NCI-H146 treated with DMSO at 0.1 percent for 48 hours (cell line): ENCODE measurements around the gene RALGPS1.
"Not testable (repeated sequence)": the region's sequence is repeated elsewhere in the genome, so short reads cannot be mapped to it uniquely, and the experiment has no call there.

Experiments used
- DNase-seq: peaks from one replicate; lab custom pipeline; 2025; ENCODE audit not compliant: unreplicated experiment; lab: John Stamatoyannopoulos, UW

The RALGPS1 gene

DNA sequence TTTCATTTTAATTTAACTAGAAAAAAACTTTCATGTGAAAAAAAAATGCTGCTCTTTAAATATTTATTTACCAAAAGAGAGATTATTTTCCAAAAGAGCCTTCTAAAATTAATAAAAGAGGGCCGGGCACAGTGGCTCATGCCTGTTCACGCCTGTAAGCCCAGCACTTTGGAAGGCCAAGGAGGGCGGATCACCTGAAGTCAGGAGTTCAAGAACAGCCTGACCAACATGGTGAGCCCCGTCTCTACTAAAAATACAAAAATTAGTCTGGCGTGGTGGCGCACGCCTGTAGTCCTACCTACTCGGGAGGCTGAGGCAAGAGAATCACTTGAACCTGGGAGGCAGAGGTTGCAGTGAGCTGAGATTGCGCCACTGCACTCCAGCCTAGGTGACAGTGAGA lies 256.8 kb downstream of the RALGPS1 start:
- DNase-seq = not testable (repeated sequence)

- DNase-seq = no peak
Measured at GRCh38 chr9:127172066-127172707, 257.6 kb downstream of the RALGPS1 start.

DNA sequence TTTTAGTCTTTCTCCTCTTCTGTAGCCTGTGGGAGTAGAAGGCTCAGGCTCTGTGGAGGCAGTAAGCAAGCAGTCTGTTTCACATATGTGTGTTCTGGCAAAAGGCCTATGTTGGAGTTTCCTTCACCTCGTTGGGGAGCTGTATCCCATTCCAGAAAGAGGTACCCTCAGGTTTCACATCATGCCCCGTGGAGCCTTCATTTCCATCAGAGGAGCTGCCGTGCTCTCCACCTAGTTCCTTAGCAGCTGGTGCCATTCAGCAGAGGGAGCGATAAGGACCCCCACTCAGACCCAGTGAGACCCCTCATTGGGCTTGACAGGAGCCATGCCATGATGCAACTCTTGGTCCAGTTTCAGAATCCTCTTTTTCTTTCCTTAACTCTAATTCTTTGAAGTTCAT lies 258.5 kb downstream of the RALGPS1 start:
- DNase-seq = no peak

DNA sequence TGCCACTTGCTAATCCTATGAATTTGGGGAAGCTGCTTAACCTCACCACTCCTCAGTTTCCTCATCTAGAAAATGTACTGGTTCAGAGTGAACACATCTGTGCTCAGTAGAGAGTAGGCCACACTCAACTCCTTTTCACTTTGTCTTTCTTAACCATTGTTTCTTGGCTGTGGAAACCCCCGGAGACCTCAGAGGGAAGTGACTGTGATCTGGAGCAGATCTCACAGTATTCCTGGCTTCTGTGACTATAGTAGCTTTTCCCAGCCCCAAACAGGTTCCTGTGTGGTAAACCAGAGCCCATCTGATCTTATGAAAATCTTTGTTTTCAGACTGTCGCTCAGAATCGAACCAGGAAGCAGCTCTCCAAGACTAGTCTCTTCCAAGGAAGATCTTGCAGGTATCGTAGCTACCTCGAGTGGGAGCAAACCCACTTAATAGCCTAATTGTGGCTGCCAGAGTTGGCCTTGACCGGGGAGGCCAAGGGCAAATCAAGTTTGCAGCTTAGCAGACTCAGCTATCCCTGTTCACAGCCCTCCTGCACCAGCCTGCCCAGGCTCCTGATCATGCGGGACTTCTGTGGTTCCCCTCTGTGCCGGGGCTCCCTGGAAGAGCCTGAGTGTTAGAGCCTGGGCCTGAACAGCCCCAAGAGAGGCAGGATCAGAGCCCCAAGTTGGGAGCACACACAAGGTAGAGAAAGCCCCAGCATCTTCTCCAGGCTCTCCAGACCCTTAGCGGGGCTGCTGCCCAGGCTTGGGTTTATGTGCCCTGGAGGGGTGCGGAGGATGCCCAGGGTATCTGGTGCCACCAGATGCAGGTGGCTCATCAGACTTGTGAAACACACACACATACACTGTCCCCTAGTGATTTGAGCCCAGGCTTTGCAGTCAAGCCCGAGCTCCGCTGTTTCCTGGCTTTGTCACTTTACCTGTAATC lies 260.1 kb downstream of the RALGPS1 start:
- no peak for DNase-seq

GRCh38 chr9:127175319-127175715 lies 260.7 kb downstream of the RALGPS1 start:
- no peak for DNase-seq

- DNase-seq = no peak
Measured at GRCh38 chr9:127175764-127176163, 261.2 kb downstream of the RALGPS1 start.

GRCh38 chr9:127176631-127177030 lies 262.0 kb downstream of the RALGPS1 start:
- no peak for DNase-seq

DNA sequence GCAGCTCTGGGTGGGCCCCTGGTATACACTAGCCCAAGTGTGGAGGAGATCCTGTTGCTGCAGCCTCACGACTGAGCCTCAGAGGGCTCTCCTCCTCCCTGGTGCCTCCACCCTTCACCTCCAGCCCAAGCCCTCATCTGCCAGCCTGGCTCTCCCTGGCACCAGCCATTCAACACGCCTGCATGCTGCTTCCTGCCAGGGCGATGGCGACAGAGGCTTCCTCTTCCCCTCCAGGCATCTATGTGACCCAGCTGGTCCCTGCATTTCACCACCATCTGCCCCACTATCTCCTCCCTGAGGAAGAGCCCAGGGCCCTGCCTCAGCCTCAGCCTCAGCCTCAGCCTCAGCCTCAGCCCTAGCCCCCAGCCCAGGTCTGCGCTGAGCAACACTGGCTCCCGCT lies 262.6 kb downstream of the RALGPS1 start:
- no peak for DNase-seq

DNA sequence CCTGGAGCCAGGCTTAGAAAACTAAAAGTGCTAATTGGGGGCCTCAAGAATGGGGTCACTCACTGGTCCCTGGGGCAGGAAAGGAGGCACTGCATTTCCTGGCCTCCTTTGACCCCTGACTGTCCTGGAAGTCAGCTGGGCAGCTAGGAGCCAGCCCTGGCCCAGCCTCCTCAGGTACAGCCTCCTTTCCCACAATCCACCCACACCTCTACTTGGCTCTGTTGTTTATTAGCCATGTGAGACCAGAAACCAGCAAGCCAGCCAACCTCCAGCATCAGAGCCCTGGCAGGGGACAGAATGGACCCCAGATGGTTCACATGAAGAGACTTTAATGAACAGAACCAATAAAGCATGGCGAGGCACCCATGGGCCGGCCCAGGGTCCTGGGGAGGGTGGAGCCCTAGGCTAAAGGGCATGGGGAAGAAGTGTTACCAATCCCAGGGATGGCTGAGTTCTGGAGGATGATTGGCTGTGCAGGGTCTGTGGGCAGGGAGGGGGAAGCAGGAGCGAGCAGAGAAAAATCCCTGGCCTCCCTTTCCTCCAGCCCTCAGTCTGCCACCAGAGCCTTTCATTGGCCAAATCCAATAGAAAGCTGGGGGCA lies 263.2 kb downstream of the RALGPS1 start:
- DNase-seq = no peak

- DNase-seq = no peak
Measured at GRCh38 chr9:127178686-127179632, 264.4 kb downstream of the RALGPS1 start.

- DNase-seq = no peak
Measured at GRCh38 chr9:127179633-127180441, 265.3 kb downstream of the RALGPS1 start.

GRCh38 chr9:127180457-127181314 lies 266.1 kb downstream of the RALGPS1 start:
- no peak for DNase-seq

DNA sequence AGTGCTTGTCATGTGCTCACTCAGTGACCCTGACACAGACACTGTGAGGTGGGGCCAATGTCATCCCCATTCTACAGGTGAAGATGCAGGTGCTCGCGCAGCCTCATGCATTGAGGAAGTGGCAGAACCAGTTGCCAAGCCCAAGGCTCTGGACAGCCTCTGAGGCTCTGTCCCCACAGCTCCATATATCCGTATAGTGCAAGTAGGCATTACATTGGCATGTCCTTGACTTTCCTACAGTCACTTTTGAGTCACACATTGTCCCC lies 266.7 kb downstream of the RALGPS1 start:
- DNase-seq = no peak

DNA sequence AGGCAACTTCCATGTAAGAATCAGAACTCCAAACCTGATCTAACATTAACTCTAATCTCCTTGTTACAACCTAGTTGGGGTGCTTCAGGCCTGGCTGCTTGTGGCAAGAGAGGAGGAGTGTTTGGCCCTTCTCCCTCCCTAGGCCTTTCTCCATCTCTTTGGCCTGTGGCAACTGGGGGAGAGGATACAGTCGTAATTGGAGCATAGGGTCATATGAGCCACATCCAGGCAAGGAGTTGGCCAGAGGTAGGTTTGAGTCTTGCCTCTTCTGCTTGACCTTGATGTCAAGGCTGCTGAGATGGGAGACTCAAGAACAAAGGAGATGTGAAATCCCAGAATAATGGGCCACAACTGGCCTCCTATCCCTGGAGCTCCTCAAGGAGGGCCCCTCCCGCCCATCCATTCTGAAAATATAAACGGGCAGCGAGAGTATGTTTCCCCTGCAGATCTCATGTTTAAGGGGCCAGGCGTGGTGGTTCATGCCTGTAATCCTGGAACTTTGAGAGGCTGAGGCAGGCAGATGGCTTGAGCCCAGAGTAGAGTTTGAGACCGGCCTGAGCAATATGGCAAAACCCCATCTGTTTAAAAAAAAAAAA lies 267.1 kb downstream of the RALGPS1 start:
- no peak for DNase-seq

GRCh38 chr9:127182901-127183746 lies 268.5 kb downstream of the RALGPS1 start:
- DNase-seq = no peak

GRCh38 chr9:127183814-127184582 lies 269.4 kb downstream of the RALGPS1 start:
- no peak for DNase-seq

- no peak for DNase-seq
Measured at GRCh38 chr9:127184641-127185040, 270.1 kb downstream of the RALGPS1 start.
